ENCODE results near the gene OGFRL1.

DNA sequence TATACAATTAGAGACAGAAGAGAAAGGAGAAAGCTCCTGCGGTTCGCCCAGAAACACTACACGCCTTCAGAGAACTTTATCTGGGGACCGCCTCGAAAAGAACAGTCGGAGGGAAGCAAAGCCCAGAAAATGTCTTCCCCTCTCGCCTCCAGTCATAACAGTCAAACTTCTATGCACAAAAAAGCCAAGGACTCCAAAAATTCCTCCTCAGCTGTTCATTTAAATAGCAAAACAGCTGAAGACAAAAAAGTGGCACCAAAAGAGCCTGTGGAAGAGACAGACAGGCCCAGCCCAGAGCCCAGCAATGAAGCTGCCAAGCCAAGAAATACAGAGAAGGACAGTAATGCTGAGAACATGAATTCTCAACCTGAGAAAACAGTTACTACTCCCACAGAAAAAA is 12.9 kb downstream of the OGFRL1 start:
- no peak for TF ChIP-seq CTCF (IDR thresholded peaks at IDR 0.05)
- no peak for TF ChIP-seq ZNF263 (CRISPR knock-in tag; IDR thresholded peaks at IDR 0.05; ENCODE audit: low read depth)
- TF ChIP-seq, protein P1, sequence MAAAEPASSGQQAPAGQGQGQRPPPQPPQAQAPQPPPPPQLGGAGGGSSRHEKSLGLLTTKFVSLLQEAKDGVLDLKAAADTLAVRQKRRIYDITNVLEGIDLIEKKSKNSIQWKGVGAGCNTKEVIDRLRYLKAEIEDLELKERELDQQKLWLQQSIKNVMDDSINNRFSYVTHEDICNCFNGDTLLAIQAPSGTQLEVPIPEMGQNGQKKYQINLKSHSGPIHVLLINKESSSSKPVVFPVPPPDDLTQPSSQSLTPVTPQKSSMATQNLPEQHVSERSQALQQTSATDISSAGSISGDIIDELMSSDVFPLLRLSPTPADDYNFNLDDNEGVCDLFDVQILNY (CRISPR knock-in tag; IDR thresholded peaks at IDR 0.05), result no peak
- TF ChIP-seq, protein P2, sequence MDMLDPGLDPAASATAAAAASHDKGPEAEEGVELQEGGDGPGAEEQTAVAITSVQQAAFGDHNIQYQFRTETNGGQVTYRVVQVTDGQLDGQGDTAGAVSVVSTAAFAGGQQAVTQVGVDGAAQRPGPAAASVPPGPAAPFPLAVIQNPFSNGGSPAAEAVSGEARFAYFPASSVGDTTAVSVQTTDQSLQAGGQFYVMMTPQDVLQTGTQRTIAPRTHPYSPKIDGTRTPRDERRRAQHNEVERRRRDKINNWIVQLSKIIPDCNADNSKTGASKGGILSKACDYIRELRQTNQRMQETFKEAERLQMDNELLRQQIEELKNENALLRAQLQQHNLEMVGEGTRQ (CRISPR knock-in tag; IDR thresholded peaks at IDR 0.05), result no peak
- no peak for TF ChIP-seq ELF4 (CRISPR knock-in tag; IDR thresholded peaks at IDR 0.05; ENCODE audit: low read depth)
- TF ChIP-seq SMAD3 (CRISPR knock-in tag; IDR thresholded peaks at IDR 0.05; ENCODE audit: borderline replicate concordance), result no peak
- TF ChIP-seq ZBTB21 (CRISPR knock-in tag; IDR thresholded peaks at IDR 0.05; ENCODE audit: borderline replicate concordance), result no peak
- no peak for TF ChIP-seq IRF2 (CRISPR knock-in tag; IDR thresholded peaks at IDR 0.05; ENCODE audit: borderline replicate concordance, low read depth)
- no peak for TF ChIP-seq E2F4 (CRISPR knock-in tag; IDR thresholded peaks at IDR 0.05; ENCODE audit: borderline replicate concordance, low read depth)
- TF ChIP-seq CDX4 (CRISPR knock-in tag; IDR thresholded peaks at IDR 0.05; ENCODE audit: borderline replicate concordance), result no peak
- no peak for TF ChIP-seq GRHL2 (CRISPR knock-in tag; IDR thresholded peaks at IDR 0.05; ENCODE audit: insufficient replicate concordance, severe bottlenecking)
- TF ChIP-seq MAX (CRISPR knock-in tag; IDR thresholded peaks at IDR 0.05), result no peak
- TF ChIP-seq GTF2I (CRISPR knock-in tag; conservative IDR thresholded peaks at IDR 0.05), result no peak
- no peak for TF ChIP-seq ETV6 (CRISPR knock-in tag; IDR thresholded peaks at IDR 0.05)

All from WTC11 (cell line).